UCSD-AML1 (cell line): ENCODE data around the gene CRKL.
"Not testable (repeated sequence)": the region's sequence is repeated elsewhere in the genome, so short reads cannot be mapped to it uniquely, and the experiment has no call there.

Experiments used
- DNase-seq: peaks from one replicate; lab custom pipeline; 2025; ENCODE audit not compliant: unreplicated experiment; lab: John Stamatoyannopoulos, UW

CRKL gene

DNA sequence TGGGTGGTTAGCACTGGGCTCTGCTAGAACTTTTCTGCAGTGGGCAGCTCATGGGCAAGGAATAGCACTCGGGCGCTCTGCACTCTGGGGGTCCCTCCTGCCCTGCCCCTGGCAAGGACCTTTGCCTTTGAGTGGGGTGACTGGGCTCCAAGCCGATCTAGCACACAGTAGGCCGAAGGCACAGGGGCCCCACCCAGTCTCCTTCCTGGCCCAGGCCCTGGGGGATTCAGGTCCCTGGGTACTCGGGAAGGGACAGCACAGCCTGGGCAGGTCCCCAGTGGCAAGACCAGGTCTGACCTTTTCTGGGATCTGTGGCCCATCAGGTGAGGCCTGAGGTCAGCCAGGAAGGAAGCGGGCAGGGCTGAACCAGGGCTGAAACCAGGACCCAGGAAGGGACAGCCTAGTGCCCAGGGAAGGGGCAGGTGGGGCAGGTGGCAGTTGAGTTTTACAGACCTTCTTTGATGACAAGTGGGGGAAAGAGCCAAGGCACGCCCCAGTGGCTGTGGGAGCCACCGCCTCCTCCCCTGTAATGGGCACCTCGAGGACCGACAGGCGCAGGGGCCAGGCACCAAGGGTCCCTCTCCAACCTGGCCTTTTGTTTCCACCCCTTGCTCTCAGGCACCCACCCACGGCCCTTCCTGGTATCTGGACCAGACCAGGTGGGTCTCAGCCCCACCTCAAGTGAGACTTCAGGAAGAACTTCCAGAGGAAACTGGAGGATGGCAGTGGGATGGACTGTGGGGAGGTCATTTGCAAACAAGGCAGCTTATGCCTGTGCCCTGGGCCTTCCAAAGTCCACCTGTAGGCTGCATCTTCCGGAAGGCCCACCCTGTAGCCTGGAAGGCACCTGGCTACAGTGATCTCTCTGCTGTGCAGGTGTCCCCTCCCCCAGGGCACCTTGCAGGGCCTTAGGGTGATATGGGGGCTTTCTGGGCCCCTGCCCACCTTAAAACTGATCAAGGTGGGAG is 49.0 kb downstream of the CRKL start:
- no peak for DNase-seq

- DNase-seq, result no peak
Measured at GRCh38 chr22:20966883-20967696, 49.9 kb downstream of the CRKL start, which contains the start of gene AIFM3. AIFM3 (plus strand) TSS chr22:20967255; CDS start chr22:20967945, 690 bp downstream.

- DNase-seq, result no peak
Measured at GRCh38 chr22:20967697-20968211, 50.5 kb downstream of the CRKL start.

DNA sequence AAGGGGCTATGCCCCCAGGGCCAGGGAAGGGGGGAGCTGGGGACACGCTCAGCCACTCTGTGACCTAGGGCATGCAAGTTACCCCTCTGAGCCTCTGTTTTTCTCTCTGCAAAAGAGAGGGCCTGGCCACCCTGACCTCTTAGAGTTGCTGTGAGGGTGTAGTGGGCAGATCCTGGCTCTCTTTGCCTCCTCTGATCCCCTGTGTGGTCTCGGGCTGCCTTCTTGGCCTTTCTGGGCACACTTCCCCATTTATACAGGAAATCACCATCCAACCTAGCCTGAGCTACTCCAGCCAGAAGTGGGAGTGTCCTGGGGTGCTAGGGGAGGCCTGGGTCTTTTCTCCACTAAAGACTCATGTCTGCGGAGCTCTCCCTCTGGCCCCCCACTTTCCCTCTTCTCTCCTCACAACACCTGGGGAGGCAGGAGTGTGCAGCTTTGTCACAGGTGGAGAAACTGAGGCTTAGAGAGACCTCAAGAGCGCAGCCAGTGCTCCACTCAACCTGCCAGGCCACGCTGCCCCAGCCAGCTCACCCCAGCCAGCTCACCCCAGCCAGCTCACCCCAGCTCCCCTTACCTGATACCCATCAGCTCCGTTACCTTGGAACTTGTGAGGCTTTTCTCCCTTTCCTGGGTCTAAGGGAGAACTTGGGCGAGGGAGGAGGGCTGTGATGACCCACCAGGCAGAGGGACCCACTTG is 51.2 kb downstream of the CRKL start:
- no peak for DNase-seq

DNA sequence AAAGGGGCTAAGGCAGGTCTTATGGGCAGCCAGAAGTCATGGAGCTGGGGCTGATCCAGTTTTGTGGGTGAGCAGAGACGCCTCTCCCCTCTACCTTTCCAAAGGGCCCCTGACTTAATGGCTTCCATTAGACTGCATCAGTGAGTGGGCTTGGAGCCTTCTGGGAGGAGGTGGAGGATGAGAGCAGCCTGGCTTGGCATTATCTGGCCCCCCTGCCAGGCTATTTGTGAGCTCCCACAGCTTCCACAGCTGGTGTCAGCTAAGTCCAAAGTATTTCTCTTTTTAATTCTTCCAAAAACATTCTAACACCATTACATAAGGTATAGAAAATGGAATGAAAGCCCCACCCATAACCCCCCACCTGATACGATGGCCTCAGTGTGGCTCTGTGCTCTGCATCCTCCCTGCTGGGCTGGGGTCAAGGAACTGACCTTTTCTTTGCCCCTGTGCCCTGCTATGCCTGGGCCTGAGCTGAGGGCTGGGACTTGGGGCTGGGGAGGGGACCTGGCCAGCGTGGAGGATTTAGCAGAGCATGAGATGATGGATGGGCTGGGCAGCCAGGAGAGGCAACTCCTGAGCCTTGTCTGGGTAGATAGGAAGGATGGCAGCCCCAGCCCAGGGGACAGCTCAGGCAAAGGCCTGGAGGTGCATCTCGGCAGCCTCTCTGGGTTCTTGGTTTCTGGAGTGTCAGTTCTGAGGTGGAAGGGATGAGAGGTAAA is 53.9 kb downstream of the CRKL start:
- no peak for DNase-seq

DNA sequence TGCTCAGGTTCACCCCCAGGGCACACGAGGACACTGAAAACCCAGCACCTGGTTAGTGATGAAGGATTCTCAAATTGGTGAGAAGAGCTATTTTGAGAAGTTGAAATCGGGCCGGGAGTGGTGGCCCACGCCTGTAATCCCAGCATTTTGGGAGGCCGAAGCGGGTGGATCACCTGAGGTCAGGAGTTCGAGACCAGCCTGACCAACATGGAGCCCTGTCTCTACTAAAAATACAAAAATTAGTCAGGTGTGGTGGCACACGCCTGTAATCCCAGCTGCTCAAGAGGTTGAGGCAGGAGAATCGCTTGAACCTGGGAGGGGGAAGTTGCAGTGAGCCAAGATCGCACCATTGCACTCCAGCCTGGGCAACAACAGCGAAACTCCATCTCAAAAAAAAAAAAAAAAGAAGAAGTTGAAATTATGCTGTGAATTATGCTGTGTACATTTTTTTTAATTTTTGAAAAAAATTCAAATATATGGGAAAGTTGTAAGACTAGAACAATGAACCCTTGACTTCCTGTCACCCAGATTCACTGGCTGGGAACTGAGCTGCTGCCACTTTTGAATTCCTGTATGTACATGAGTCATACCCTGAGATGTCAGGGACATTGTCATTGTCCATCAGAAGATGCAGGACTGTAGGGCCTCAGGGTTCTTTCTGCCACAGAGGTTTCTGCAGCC is 54.9 kb downstream of the CRKL start:
- not testable (repeated sequence) for DNase-seq

DNA sequence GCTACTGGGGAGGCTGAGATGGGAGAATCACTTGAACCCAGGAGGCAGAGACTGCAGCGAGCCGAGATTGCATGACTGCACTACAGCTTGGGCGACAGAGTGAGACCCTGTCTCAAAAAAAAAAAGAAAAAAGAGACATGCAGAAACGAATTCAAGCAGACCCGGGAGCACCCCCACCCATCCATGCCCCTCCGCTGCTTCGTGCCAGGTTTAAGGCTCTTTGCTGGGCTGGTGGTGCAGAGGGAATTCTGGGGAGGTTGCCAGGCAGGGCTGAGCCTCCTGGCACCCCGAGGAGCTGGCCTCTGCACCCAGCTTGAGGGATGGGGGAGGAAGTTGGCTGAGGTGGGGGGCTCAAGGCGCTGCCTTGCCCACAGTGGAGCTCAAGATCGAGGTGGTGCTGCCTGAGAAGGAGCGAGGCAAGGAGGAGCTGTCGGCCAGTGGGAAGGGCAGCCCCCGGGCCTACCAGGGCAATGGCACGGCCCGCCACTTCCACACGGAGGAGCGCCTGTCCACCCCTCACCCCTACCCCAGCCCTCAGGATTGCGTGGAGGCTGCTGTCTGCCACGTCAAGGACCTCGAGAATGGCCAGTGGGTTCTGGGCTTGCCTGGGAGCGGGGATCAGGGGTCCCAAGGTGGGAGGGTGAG is 55.8 kb downstream of the CRKL start:
- DNase-seq, result no peak

DNA sequence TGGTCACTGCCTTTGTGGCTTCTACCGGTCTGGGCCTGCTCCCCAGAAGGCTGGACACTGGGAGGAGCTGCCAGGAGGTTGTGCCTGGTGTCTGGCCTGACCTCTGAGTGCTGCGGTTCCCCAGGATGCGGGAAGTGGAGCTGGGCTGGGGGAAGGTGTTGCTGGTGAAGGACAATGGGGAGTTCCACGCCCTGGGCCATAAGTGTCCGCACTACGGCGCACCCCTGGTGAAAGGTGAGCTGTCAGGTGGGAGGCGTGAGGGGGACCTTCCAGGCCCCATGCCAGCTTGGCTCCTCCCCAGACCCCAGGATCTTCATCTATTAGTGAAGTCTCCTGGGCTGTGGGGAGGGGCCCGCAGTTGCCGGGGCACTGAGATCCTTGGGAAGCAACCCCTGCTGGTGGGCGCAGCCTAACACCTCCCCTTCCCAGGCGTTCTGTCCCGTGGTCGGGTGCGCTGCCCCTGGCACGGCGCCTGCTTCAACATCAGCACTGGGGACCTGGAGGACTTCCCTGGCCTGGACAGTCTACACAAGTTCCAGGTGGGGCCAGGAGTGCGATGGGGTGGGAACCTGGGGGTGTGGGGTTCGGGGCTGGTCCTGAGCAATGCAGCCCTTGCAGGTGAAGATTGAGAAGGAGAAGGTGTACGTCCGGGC is 56.6 kb downstream of the CRKL start:
- no peak for DNase-seq

GRCh38 chr22:20974336-20974955 is 57.2 kb downstream of the CRKL start:
- no peak for DNase-seq

DNA sequence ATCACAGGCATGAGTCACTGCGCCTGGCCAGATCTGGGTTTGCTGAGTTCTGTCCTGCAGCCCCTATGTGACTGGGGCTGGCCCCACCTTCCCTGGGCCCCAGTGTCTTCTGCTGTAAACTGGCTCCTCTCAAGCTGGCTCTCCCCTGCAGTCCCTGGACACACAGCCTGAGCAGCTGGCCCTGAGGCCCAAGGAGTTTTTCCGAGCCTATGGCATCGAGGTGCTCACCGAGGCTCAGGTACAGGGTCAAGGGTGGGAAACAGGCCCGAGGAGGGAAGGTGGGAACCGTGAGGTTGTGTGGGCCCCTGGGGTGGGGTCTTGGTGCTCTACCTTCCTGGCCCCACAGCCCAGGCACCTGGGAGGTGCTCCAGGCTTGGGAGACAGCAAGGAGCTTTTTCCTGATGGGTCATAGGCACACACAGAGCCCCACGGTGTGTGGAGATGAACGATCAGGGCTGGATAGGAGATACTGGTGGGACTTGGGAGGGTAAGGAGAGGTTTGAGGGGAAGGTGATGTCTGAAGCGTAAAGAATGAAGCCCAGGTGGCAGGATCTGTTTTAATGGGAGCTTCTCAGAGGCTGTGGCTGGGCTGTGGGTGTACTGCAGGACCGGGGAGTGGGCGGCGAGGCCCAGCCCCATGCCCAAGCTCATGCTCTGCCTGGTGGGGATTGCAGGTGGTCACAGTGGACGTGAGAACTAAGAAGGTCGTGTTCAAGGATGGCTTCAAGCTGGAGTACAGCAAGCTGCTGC is 58.5 kb downstream of the CRKL start:
- DNase-seq, result no peak

GRCh38 chr22:20976291-20976877 is 59.2 kb downstream of the CRKL start:
- no peak for DNase-seq

- DNase-seq, result no peak
Measured at GRCh38 chr22:20977019-20977418, 59.8 kb downstream of the CRKL start.

DNA sequence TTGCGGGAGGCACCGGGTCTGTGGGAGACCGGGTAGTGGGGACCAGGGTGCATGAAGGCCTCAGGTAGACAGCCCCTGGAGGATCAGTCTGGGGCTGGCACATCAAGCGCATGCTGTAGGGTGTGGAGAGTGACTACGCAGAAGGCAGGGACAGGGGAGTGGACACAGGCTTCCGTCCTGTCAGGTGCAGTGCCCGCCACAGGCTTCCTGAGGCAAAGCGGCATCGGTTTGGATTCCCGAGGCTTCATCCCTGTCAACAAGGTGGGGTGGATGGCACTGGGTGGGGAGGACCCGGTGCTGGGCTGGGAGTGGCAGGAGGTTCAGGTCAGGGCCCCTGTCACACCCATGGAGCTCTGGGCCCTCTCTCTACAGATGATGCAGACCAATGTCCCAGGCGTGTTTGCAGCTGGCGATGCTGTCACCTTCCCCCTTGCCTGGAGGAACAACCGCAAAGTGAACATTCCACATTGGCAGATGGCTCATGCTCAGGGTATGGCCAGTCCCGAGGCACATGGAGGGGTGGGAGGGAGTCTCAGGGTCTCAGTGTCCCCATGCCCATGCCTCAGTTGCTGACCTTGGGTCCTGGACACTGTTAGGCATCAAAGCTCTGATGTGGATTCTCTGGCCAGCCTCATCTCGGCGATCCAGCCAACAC is 60.4 kb downstream of the CRKL start:
- DNase-seq, result no peak

GRCh38 chr22:20978419-20978818 is 61.2 kb downstream of the CRKL start:
- no peak for DNase-seq

- no peak for DNase-seq
Measured at GRCh38 chr22:20979243-20979809, 62.1 kb downstream of the CRKL start.

DNA sequence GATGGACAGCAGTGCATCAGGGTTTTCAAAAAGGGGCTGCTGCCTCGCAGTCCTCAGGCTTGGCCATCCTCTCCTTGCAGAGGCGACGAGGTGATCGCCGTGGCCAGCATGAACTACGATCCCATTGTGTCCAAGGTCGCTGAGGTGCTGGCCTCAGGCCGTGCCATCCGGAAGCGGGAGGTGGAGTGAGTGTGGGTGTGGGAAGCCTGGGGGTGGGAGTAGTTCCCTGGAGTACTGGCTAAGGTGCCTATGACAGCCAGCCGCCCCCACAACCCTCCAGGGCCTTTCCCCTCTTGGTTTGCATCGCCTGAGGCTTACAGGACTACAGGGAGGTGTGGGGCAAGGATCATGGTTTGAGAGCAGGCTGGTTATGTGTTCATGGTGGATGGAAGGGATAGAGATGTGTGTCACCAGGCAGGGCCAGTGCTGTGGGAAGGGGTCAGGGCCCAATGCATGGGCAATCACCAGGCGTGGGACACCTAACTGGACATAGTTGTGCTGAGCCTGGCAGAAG is 62.8 kb downstream of the CRKL start:
- DNase-seq, result no peak
